Natural killer cell (primary cell): Measurements from ENCODE around the gene RAD51B. TPM values are rescaled to one million over a fixed set of nuclear protein-coding genes. Genes with fewer than 3 reads are reported as not detected.
A peak's percentile ranks its signal among the peaks of the same experiment; 100 is the strongest.

ENCODE experiments used
- ATAC-seq, 3 donors: fragments of 150-1000 bp in 2 of 3; fragments of 200-7000 bp in 1 of 3; cut with Tn5 transposase; 1 replicate in 1 of 3; 2 replicates in 2 of 3; pipeline ENCODE4 v1.10.0; 2021; ENCODE audit warnings: mild to moderate bottlenecking in 2 of 3, moderate library complexity in 2 of 3
- DNase-seq, 2 donors: peaks; one replicate each; pipeline versions ENCODE4 v3.0.0 to v3.0.0-alpha.2; 2013 to 2021; ENCODE audit warnings: mixed read lengths in 1 of 2
- H3K27ac ChIP-seq: one replicate; pipeline ENCODE4 v1.5.1; 2013; ENCODE audit warnings: mild to moderate bottlenecking, low read length
- H3K27me3 ChIP-seq: one replicate; pipeline ENCODE4 v1.6.1; 2013; ENCODE audit warnings: low read length; ENCODE audit not compliant: control insufficient read depth, insufficient read depth
- H3K36me3 ChIP-seq: one replicate; pipeline ENCODE4 v1.6.1; 2013; ENCODE audit warnings: low read length; ENCODE audit not compliant: control insufficient read depth, insufficient read depth
- H3K4me1 ChIP-seq: one replicate; pipeline ENCODE4 v1.6.1; 2013; ENCODE audit warnings: low read length; ENCODE audit not compliant: control insufficient read depth, insufficient read depth
- H3K4me3 ChIP-seq: one replicate; pipeline ENCODE4 v1.5.1; 2013; ENCODE audit warnings: low read length
- H3K9me3 ChIP-seq: one replicate; pipeline ENCODE4 v1.6.1; 2013; ENCODE audit warnings: low read length; ENCODE audit not compliant: control insufficient read depth, insufficient read depth
- H3K27ac Mint-ChIP-seq, 2 donors: one replicate each; pipeline ENCODE4 v1.8.0; 2022; ENCODE audit warnings: mild to moderate bottlenecking in 2 of 2, mixed read lengths in 2 of 2, moderate library complexity in 1 of 2
- H3K27me3 Mint-ChIP-seq, 2 donors: one replicate each; pipeline ENCODE4 v1.8.0; 2022; ENCODE audit warnings: low read depth in 2 of 2, mixed read lengths in 2 of 2
- H3K36me3 Mint-ChIP-seq: one replicate; pipeline ENCODE4 v1.8.0; 2022; ENCODE audit warnings: mixed read lengths
- H3K4me1 Mint-ChIP-seq, 2 donors: one replicate each; pipeline ENCODE4 v1.8.0; 2022; ENCODE audit warnings: mixed read lengths in 2 of 2
- H3K4me3 Mint-ChIP-seq: one replicate; pipeline ENCODE4 v1.8.0; 2022; ENCODE audit warnings: mild to moderate bottlenecking, moderate library complexity, mixed read lengths
- H3K9me3 Mint-ChIP-seq, 2 donors: one replicate each; pipeline ENCODE4 v1.8.0; 2022; ENCODE audit warnings: mixed read lengths in 2 of 2
- CTCF ChIP-seq: fragments of 200-600 bp; IDR thresholded peaks from one replicate; pipeline ENCODE4 v1.8.0; 2022; ENCODE audit warnings: antibody characterized with exemption
- WGBS: methylation state at CpG from one replicate; pipeline ENCODE4 v1.1.7; 2013; ENCODE audit warnings: missing lambda C conversion rate; ENCODE audit not compliant: insufficient coverage; 5-methylcytosine and 5-hydroxymethylcytosine counted together
- intact Hi-C: fragments of 100-400 bp; cut with micrococcal nuclease; formaldehyde crosslinking; loops from one replicate; pipeline ENCODE4 v1.14.2; 2022
- total RNA-seq, 4 donors: library from RNA; stranded (reverse); fragments of 120-200 nt in 1 of 4; gene quantifications; one replicate each; pipeline versions ENCODE4 v1.2.3 to v1.2.4, GENCODE V29; 2013 to 2022

The RAD51B gene
- total RNA-seq, 3 donors from 2014 or later (not counting 1 experiment from before 2014, with no cell fraction given), result 28.1 to 37.6 (median 28.6) TPM

- DNase-seq, result no peak
- Histone ChIP-seq H3K4me1 (no peaks in the 10 kb centered on the region), H3K36me3 (no peaks in the 10 kb centered on the region), H3K4me3 (no peak overlapping the region), H3K27me3 (no peaks in the 10 kb centered on the region), H3K9me3 (no peaks in the 10 kb centered on the region), H3K27ac (no peak overlapping the region)
- Mint-ChIP-seq H3K27ac (no peak overlapping the region), H3K4me3 (no peak overlapping the region), H3K36me3 (no peaks in the 10 kb centered on the region), H3K27me3 (no peaks in the 10 kb centered on the region), H3K9me3 (no peaks in the 10 kb centered on the region), H3K4me1 (peaks cover 0 to 5% of the 10 kb centered on the region in 2 donors)
- intact Hi-C loops, result no loop called here
- no peak for TF ChIP-seq CTCF
- WGBS, result 93% methylated on average over 2 of the region's 3 CpGs
- no peak for ATAC-seq
Observed at GRCh38 chr14:68082698-68083291, 263.2 kb downstream of the RAD51B start.

GRCh38 chr14:68084256-68084655, 264.7 kb downstream of the RAD51B start:
- no peak for TF ChIP-seq CTCF
- Histone ChIP-seq H3K4me3 (no peak overlapping the region), H3K9me3 (no peaks in the 10 kb centered on the region), H3K27me3 (no peaks in the 10 kb centered on the region), H3K4me1 (no peaks in the 10 kb centered on the region), H3K36me3 (no peaks in the 10 kb centered on the region), H3K27ac (no peak overlapping the region)
- DNase-seq (no peak), ATAC-seq (no peak)
- Mint-ChIP-seq H3K27me3 (no peaks in the 10 kb centered on the region), H3K4me3 (no peak overlapping the region), H3K4me1 (peaks cover 5 to 12% of the 10 kb centered on the region in 2 donors), H3K36me3 (no peaks in the 10 kb centered on the region), H3K27ac (no peak overlapping the region), H3K9me3 (no peaks in the 10 kb centered on the region)
- intact Hi-C loops, result no loop called here

GRCh38 chr14:68085742-68086141, 266.2 kb downstream of the RAD51B start:
- TF ChIP-seq CTCF, result no peak
- Mint-ChIP-seq H3K27me3 (no peaks in the 10 kb centered on the region), H3K4me3 (no peak overlapping the region), H3K36me3 (no peaks in the 10 kb centered on the region), H3K27ac (no peak overlapping the region), H3K9me3 (no peaks in the 10 kb centered on the region), H3K4me1 (peaks cover 5 to 13% of the 10 kb centered on the region in 2 donors)
- no peaks in the 10 kb centered on the region for H3K9me3 ChIP-seq
- no peak overlapping the region for H3K27ac ChIP-seq
- DNase-seq (no peak), ATAC-seq (no peak)
- no peaks in the 10 kb centered on the region for H3K27me3 ChIP-seq
- intact Hi-C loops, result no loop called here
- no peaks in the 10 kb centered on the region for H3K36me3 ChIP-seq
- H3K4me3 ChIP-seq, result no peak overlapping the region
- no peaks in the 10 kb centered on the region for H3K4me1 ChIP-seq
- WGBS, result 92% methylated on average over 8 of the region's 8 CpGs

GRCh38 chr14:68088451-68088854, 268.9 kb downstream of the RAD51B start:
- intact Hi-C loops, result no loop called here
- H3K27me3 Mint-ChIP-seq, result no peaks in the 10 kb centered on the region
- no peak for ATAC-seq
- H3K4me1 Mint-ChIP-seq, result peaks cover 5 to 14% of the 10 kb centered on the region in 2 donors
- Histone ChIP-seq H3K9me3 (no peaks in the 10 kb centered on the region), H3K4me1 (no peaks in the 10 kb centered on the region), H3K27ac (no peak overlapping the region), H3K36me3 (no peaks in the 10 kb centered on the region), H3K27me3 (no peaks in the 10 kb centered on the region), H3K4me3 (no peak overlapping the region)
- H3K4me3 Mint-ChIP-seq, result no peak overlapping the region
- no peaks in the 10 kb centered on the region for H3K36me3 Mint-ChIP-seq
- no peak for TF ChIP-seq CTCF
- 58% methylated on average over 4 of the region's 5 CpGs for WGBS
- H3K27ac Mint-ChIP-seq, result no peak overlapping the region
- peak in 1 of 2 donors; percentile 11 for DNase-seq
- no peaks in the 10 kb centered on the region for H3K9me3 Mint-ChIP-seq
